NB4 (cell line): ENCODE measurements around the gene ALB.

Experiments
- POLR2A ChIP-seq: IDR thresholded peaks from 2 replicates; pipeline ENCODE4 v1.6.1; 2011; ENCODE audit warnings: mild to moderate bottlenecking; ENCODE audit not compliant: insufficient read length; ENCODE audit errors: extremely low read depth
- TF ChIP-seq, protein P1 (sequence below): IDR thresholded peaks from one replicate; pipeline ENCODE4 v1.5.1; 2012; ENCODE audit warnings: low read depth, low read length
- TF ChIP-seq, protein P2 (sequence below): IDR thresholded peaks from 2 replicates; pipeline ENCODE4 v1.6.1; 2011; ENCODE audit warnings: low read depth, low read length

DNA sequence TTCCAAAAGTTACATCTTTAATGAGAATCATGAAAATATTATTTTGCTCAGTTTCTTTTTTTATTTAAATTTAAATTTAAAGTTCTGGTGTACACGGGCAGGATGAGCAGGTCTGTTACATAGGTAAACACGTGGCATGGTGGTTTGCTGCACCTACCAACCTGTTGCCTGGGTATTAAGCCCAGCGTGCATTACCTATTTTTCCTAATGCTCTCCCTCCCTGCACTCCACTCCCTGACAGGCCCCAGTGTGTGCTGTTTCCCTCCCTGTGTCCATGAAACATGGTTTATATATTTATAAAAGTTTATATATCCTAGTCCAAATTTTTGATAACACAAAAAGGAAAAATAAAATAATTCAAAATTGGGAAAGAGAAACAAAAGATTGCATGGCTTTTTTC, 35.9 kb downstream of the ALB start:
- no peak for TF ChIP-seq POLR2A
- TF ChIP-seq, protein P1, sequence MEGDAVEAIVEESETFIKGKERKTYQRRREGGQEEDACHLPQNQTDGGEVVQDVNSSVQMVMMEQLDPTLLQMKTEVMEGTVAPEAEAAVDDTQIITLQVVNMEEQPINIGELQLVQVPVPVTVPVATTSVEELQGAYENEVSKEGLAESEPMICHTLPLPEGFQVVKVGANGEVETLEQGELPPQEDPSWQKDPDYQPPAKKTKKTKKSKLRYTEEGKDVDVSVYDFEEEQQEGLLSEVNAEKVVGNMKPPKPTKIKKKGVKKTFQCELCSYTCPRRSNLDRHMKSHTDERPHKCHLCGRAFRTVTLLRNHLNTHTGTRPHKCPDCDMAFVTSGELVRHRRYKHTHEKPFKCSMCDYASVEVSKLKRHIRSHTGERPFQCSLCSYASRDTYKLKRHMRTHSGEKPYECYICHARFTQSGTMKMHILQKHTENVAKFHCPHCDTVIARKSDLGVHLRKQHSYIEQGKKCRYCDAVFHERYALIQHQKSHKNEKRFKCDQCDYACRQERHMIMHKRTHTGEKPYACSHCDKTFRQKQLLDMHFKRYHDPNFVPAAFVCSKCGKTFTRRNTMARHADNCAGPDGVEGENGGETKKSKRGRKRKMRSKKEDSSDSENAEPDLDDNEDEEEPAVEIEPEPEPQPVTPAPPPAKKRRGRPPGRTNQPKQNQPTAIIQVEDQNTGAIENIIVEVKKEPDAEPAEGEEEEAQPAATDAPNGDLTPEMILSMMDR = no peak
- TF ChIP-seq, protein P2, sequence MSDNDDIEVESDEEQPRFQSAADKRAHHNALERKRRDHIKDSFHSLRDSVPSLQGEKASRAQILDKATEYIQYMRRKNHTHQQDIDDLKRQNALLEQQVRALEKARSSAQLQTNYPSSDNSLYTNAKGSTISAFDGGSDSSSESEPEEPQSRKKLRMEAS = no peak
